GM21367 (cell line): Measurements from ENCODE around the gene TAF1A.

ENCODE experiments used
- ATAC-seq: cut with Tn5 transposase; IDR thresholded peaks from one replicate; pipeline ENCODE4 v1.9.1; 2021; ENCODE audit not compliant: unreplicated experiment

TAF1A gene

GRCh38 chr1:222540598-222540995 lies 49.1 kb downstream of the TAF1A start:
- ATAC-seq = no peak

- no peak for ATAC-seq
These were observed 49.7 kb downstream of the TAF1A start for GRCh38 chr1:222539951-222540597.

GRCh38 chr1:222535455-222535854 lies 54.3 kb downstream of the TAF1A start:
- no peak for ATAC-seq

- ATAC-seq = no peak
These were observed 58.9 kb downstream of the TAF1A start for GRCh38 chr1:222530852-222531251.

- ATAC-seq = no peak
These were observed 59.8 kb downstream of the TAF1A start for GRCh38 chr1:222529916-222530315.

GRCh38 chr1:222529181-222529580 lies 60.6 kb downstream of the TAF1A start:
- ATAC-seq = no peak

GRCh38 chr1:222525951-222526350 lies 63.8 kb downstream of the TAF1A start:
- ATAC-seq = no peak

- no peak for ATAC-seq
These were observed 65.9 kb downstream of the TAF1A start for GRCh38 chr1:222523852-222524251.

- ATAC-seq = no peak
These were observed 67.4 kb downstream of the TAF1A start for GRCh38 chr1:222522105-222522915.

GRCh38 chr1:222521299-222522104 lies 68.2 kb downstream of the TAF1A start:
- no peak for ATAC-seq
